Neural crest cell (in vitro differentiated cells): ENCODE results near the gene VASN. TPM values are rescaled to one million over a fixed set of nuclear protein-coding genes. Genes with fewer than 3 reads are reported as not detected.

ENCODE experiments used
- DNase-seq: peaks from one replicate; pipeline ENCODE4 v3.0.0; 2021; ENCODE audit warnings: low read depth, mixed read lengths, low spot score
- H3K27ac Mint-ChIP-seq: one replicate; pipeline ENCODE4 v1.8.0; 2021; ENCODE audit warnings: mild to moderate bottlenecking, mixed read lengths; ENCODE audit not compliant: unreplicated experiment
- H3K27me3 Mint-ChIP-seq: 2 replicates; pipeline ENCODE4 v1.8.0; 2021; ENCODE audit warnings: low read depth, mild to moderate bottlenecking, mixed read lengths
- H3K36me3 Mint-ChIP-seq: 2 replicates; pipeline ENCODE4 v1.8.0; 2021; ENCODE audit warnings: low read depth, mild to moderate bottlenecking, mixed read lengths
- H3K4me1 Mint-ChIP-seq: 2 replicates; pipeline ENCODE4 v1.8.0; 2021; ENCODE audit warnings: mixed read lengths
- H3K4me3 Mint-ChIP-seq: one replicate; pipeline ENCODE4 v1.8.0; 2021; ENCODE audit warnings: mild to moderate bottlenecking, mixed read lengths
- H3K9me3 Mint-ChIP-seq: 2 replicates; pipeline ENCODE4 v1.8.0; 2021; ENCODE audit warnings: mixed read lengths
- CTCF ChIP-seq: fragments of 200-600 bp; sonication (generic); conservative IDR thresholded peaks from 2 replicates; pipeline ENCODE4 v1.5.0; 2021; ENCODE audit warnings: antibody characterized with exemption, mild to moderate bottlenecking
- total RNA-seq: library from RNA; stranded (reverse); gene quantifications from 2 replicates; pipeline ENCODE4 v1.2.1, GENCODE V29; 2021

VASN gene
- total RNA-seq, 1 donor from 2014 or later: 1.2 TPM

GRCh38 chr16:4354512-4355409 lies 16.9 kb upstream of the VASN start:
- Mint-ChIP-seq H3K27ac (no peak overlapping the region), H3K4me1 (peaks cover 19% of the 10 kb centered on the region), H3K36me3 (peaks cover 2% of the 10 kb centered on the region), H3K27me3 (no peaks in the 10 kb centered on the region), H3K9me3 (no peaks in the 10 kb centered on the region), H3K4me3 (no peak overlapping the region)
- DNase-seq: no peak
- TF ChIP-seq CTCF: no peak

- Mint-ChIP-seq H3K27me3 (no peaks in the 10 kb centered on the region), H3K4me1 (peaks cover 6% of the 10 kb centered on the region), H3K4me3 (no peak overlapping the region), H3K36me3 (peaks cover 2% of the 10 kb centered on the region), H3K9me3 (no peaks in the 10 kb centered on the region), H3K27ac (no peak overlapping the region)
- TF ChIP-seq CTCF: no peak
- no peak for DNase-seq
Observed at GRCh38 chr16:4356820-4357219, 14.8 kb upstream of the VASN start.

- H3K27me3 Mint-ChIP-seq: no peaks in the 10 kb centered on the region
- no peaks in the 10 kb centered on the region for H3K9me3 Mint-ChIP-seq
- no peak for DNase-seq
- no peak overlapping the region for H3K27ac Mint-ChIP-seq
- peaks cover 5% of the 10 kb centered on the region for H3K4me1 Mint-ChIP-seq
- TF ChIP-seq CTCF: no peak
- peaks cover 2% of the 10 kb centered on the region for H3K36me3 Mint-ChIP-seq
- H3K4me3 Mint-ChIP-seq: no peak overlapping the region
Observed at GRCh38 chr16:4358236-4358635, 13.4 kb upstream of the VASN start.

GRCh38 chr16:4358831-4359561 lies 12.7 kb upstream of the VASN start:
- DNase-seq: peak; percentile 77
- H3K27ac Mint-ChIP-seq: no peak overlapping the region
- H3K4me1 Mint-ChIP-seq: no peaks in the 10 kb centered on the region
- H3K27me3 Mint-ChIP-seq: no peaks in the 10 kb centered on the region
- H3K9me3 Mint-ChIP-seq: no peaks in the 10 kb centered on the region
- TF ChIP-seq CTCF: peak; percentile 94
- H3K36me3 Mint-ChIP-seq: peaks cover 2% of the 10 kb centered on the region
- no peak overlapping the region for H3K4me3 Mint-ChIP-seq

GRCh38 chr16:4359914-4360313 lies 11.7 kb upstream of the VASN start:
- Mint-ChIP-seq H3K9me3 (no peaks in the 10 kb centered on the region), H3K27me3 (no peaks in the 10 kb centered on the region), H3K36me3 (peaks cover 2% of the 10 kb centered on the region), H3K27ac (no peak overlapping the region), H3K4me1 (no peaks in the 10 kb centered on the region), H3K4me3 (no peak overlapping the region)
- TF ChIP-seq CTCF: no peak
- DNase-seq: no peak
